CD8-positive, alpha-beta memory T cell (primary cell): ENCODE results near the gene CORO2B. TPM values are rescaled to one million over a fixed set of nuclear protein-coding genes. Genes with fewer than 3 reads are reported as not detected.

Experiments
- CTCF ChIA-PET: fragments of 350-600 bp; sonication (Branson Sonifier 250); formaldehyde crosslinking; loops from one replicate; lab custom pipeline; 2021; ENCODE audit warnings: antibody characterized with exemption; lab: Charles Lee
- POLR2A ChIA-PET: fragments of 350-600 bp; sonication (Branson Sonifier 250); formaldehyde crosslinking; loops from one replicate; lab custom pipeline; 2021; ENCODE audit warnings: antibody characterized with exemption; lab: Charles Lee
- DNase-seq, 5 donors: peaks; one replicate each; pipeline versions ENCODE4 v3.0.0 to v3.0.0-alpha.2; 2020 to 2022; ENCODE audit warnings: mixed read lengths in 1 of 5
- H3K27ac ChIP-seq: one replicate; pipeline ENCODE4 v1.7.0; 2013; ENCODE audit warnings: low read depth, mild to moderate bottlenecking, low read length, moderate library complexity
- H3K27me3 ChIP-seq: 2 replicates; pipeline ENCODE4 v1.7.0; 2013; ENCODE audit warnings: low read length, mild to moderate bottlenecking; ENCODE audit not compliant: insufficient read depth, poor library complexity, severe bottlenecking
- H3K36me3 ChIP-seq: 2 replicates; pipeline ENCODE4 v1.7.0; 2013; ENCODE audit warnings: mild to moderate bottlenecking, low read length, moderate library complexity; ENCODE audit not compliant: insufficient read depth
- H3K4me1 ChIP-seq: 2 replicates; pipeline ENCODE4 v1.7.0; 2013; ENCODE audit warnings: mild to moderate bottlenecking, low read length, moderate library complexity; ENCODE audit not compliant: insufficient read depth
- H3K4me3 ChIP-seq: 2 replicates; pipeline ENCODE4 v1.7.0; 2013; ENCODE audit warnings: mild to moderate bottlenecking, low read length
- H3K9me3 ChIP-seq: 2 replicates; pipeline ENCODE4 v1.7.0; 2013; ENCODE audit warnings: mild to moderate bottlenecking, low read length
- H3K27ac Mint-ChIP-seq, 8 donors: one replicate each; pipeline ENCODE4 v1.8.0; 2020 to 2021; ENCODE audit warnings: mixed read lengths in 8 of 8, mild to moderate bottlenecking in 6 of 8, inconsistent platforms in 3 of 8, moderate library complexity in 3 of 8
- H3K27me3 Mint-ChIP-seq, 2 donors: one replicate each; pipeline ENCODE4 v1.8.0; 2020 to 2021; ENCODE audit warnings: mixed read lengths in 2 of 2, mild to moderate bottlenecking in 1 of 2, moderate library complexity in 1 of 2
- H3K36me3 Mint-ChIP-seq, 3 donors: one replicate each; pipeline ENCODE4 v1.8.0; 2020 to 2021; ENCODE audit warnings: mixed read lengths in 3 of 3, inconsistent platforms in 1 of 3, mild to moderate bottlenecking in 1 of 3
- H3K4me1 Mint-ChIP-seq, 3 donors: one replicate each; pipeline ENCODE4 v1.8.0; 2020 to 2021; ENCODE audit warnings: mixed read lengths in 3 of 3, inconsistent platforms in 1 of 3, mild to moderate bottlenecking in 1 of 3
- H3K4me3 Mint-ChIP-seq, 7 donors: one replicate each; pipeline ENCODE4 v1.8.0; 2020 to 2021; ENCODE audit warnings: mixed read lengths in 7 of 7, mild to moderate bottlenecking in 6 of 7, moderate library complexity in 4 of 7, inconsistent platforms in 2 of 7
- H3K9me3 Mint-ChIP-seq, 5 donors: one replicate each; pipeline ENCODE4 v1.8.0; 2020 to 2022; ENCODE audit warnings: mixed read lengths in 5 of 5, mild to moderate bottlenecking in 3 of 5, moderate library complexity in 2 of 5, inconsistent platforms in 1 of 5
- polyA plus RNA-seq: library from polyadenylated mRNA; unstranded; fragments of 300-500 nt; fragmentation: Illumina TruSeq; gene quantifications from one replicate; pipeline ENCODE4 v1.2.3, GENCODE V29; 2021
- total RNA-seq, 2 experiments: library from RNA; stranded (reverse); gene quantifications; one replicate each; pipeline ENCODE4 v1.2.3, GENCODE V29; 2021

CORO2B gene
- total and polyA plus RNA-seq, 3 experiments from 2014 or later: not detected

DNA sequence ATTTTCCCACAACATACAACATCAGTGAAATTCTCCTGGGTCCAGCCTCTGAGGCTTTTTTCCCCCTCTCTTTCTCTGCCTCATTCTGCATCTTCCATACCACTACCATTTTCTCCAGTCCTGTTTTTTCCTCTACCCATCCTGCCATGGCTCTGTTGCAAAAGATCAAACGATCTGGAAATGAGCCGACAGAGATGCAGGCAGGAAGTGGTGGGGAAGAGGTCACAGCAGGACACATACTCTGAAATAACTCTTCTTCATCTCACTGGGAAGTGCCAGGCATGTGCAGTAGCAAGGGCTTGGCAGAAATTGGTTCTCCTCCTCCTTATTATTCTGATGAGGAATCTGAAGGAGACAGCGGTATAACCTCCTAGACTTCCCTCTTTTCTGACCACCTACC is 114.3 kb downstream of the CORO2B start:
- peak in 1 of 5 donors; percentile 1 for DNase-seq
- Histone ChIP-seq H3K27me3 (no peaks in the 10 kb centered on the region), H3K4me3 (no peak overlapping the region), H3K9me3 (no peaks in the 10 kb centered on the region), H3K36me3 (no peaks in the 10 kb centered on the region), H3K27ac (no peak overlapping the region), H3K4me1 (peaks cover 7% of the 10 kb centered on the region)
- POLR2A ChIA-PET: no interaction called here
- Mint-ChIP-seq H3K27me3 (peaks cover 0 to 9% of the 10 kb centered on the region in 2 donors), H3K4me3 (no peak overlapping the region), H3K9me3 (no peaks in the 10 kb centered on the region), H3K4me1 (peaks cover 7 to 8% (median 8%) of the 10 kb centered on the region in 3 donors), H3K27ac (no peak overlapping the region), H3K36me3 (no peaks in the 10 kb centered on the region)
- CTCF ChIA-PET: no interaction called here

DNA sequence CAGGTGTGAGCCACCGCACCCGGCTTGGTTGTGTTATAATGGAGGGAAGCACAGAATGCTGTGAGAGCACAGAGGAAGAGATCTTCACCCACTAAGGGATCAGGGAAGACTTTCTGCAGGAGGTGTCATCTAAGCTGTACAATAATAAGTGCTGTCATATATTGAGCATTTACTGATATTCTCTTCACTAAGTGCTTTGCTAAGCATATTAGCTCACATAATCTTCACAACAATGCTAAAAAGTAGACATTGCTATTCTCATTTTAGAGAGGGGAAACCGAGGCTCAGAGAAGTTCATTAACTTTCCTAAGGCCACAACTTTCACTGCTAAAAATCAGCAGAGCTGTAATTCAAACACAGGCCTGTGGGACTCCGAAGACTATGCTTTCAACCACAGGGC is 115.3 kb downstream of the CORO2B start:
- Mint-ChIP-seq H3K9me3 (no peaks in the 10 kb centered on the region), H3K27me3 (peaks cover 0 to 9% of the 10 kb centered on the region in 2 donors)
- POLR2A ChIA-PET: no interaction called here

DNA sequence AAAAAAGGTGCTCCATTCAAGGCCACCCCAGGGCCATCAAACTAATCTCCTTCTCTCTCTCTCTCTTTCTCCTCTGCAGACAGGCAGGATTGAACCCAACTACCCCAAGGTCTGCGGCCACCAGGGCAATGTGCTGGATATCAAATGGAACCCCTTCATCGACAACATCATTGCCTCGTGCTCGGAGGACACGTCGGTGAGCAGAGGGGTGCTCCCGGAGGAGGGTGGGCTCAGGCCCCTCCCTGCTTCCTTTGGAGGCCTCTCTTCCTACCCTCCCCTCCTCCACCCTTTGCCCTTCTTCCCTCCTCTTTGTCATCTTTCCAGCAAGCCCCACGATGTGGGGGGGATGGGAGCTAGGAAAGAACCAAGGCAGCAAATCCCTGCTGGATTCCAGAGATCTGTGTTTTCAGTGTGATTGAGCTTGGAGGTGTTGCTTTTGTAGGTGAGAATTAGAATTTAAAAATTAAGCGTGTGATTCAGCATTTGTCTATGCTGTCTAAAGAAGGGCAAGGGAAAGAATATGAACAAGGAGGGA is 116.3 kb downstream of the CORO2B start:
- ChIA-PET POLR2A (no interaction called here), CTCF (no interaction called here)
- H3K4me3 ChIP-seq: no peak overlapping the region
- H3K27ac ChIP-seq: no peak overlapping the region
- H3K4me1 ChIP-seq: peaks cover 7% of the 10 kb centered on the region
- no peaks in the 10 kb centered on the region for H3K9me3 ChIP-seq
- no peaks in the 10 kb centered on the region for H3K36me3 Mint-ChIP-seq
- H3K36me3 ChIP-seq: no peaks in the 10 kb centered on the region
- no peaks in the 10 kb centered on the region for H3K9me3 Mint-ChIP-seq
- H3K27me3 ChIP-seq: no peaks in the 10 kb centered on the region
- H3K4me1 Mint-ChIP-seq: peaks cover 7 to 8% (median 8%) of the 10 kb centered on the region in 3 donors
- H3K27me3 Mint-ChIP-seq: peaks cover 0 to 7% of the 10 kb centered on the region in 2 donors
- peak overlapping the region in 1 of 8 donors; percentile 32 for H3K27ac Mint-ChIP-seq
- H3K4me3 Mint-ChIP-seq: no peak overlapping the region
- no peak for DNase-seq

More for the DNA sequence above, 115.3 kb downstream of the CORO2B start:
- Histone ChIP-seq H3K9me3 (no peaks in the 10 kb centered on the region), H3K27me3 (no peaks in the 10 kb centered on the region), H3K4me3 (no peak overlapping the region), H3K27ac (no peak overlapping the region), H3K4me1 (peaks cover 7% of the 10 kb centered on the region), H3K36me3 (no peaks in the 10 kb centered on the region)
- CTCF ChIA-PET: no interaction called here
- no peak overlapping the region for H3K27ac Mint-ChIP-seq
- H3K36me3 Mint-ChIP-seq: no peaks in the 10 kb centered on the region
- H3K4me1 Mint-ChIP-seq: peaks cover 7 to 8% (median 8%) of the 10 kb centered on the region in 3 donors
- DNase-seq: no peak
- H3K4me3 Mint-ChIP-seq: no peak overlapping the region

DNA sequence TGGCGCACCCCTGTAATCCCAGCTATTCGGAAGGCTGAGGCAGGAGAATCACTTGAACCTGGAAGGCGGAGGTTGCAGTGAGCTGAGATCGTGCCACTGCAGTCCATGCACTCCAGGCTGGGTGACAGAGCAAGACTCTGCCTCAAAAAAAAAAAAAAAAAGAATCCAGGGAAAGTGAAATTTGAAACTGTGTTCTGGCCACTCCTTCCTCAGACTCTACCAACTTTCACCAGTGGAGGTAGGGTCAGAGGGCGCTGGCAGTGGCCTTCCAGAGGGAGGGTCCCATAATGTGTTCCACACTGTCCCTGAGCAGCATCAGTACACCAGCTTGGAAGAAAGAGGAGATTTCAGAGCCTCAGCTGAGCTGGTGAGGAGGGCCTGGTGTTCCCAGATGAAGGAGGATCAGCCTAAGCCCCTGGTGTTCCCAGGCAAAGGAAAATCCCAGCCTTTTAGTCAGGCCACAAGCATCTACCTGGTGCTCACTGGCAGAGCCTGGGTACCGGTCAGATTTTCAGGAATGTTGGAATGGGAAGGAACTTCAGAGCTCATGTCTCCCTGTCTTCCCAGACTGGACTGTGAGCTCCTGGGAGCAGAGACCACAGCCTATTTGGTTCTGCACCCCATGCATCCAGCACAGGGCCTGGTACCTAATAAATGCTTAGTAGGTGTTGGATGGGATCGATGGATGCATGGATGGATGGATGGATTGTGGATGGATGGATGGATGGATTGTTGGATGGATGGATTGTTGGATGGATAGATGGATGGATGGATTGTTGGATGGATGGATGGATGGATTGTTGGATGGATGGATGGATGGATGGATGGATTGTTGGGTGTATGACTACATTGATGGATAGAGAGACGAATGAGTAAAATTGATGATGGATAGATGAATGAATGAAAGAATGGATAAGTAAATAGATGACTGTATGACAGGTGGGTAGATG is 117.9 kb downstream of the CORO2B start:
- Histone ChIP-seq H3K27me3 (no peaks in the 10 kb centered on the region), H3K9me3 (no peaks in the 10 kb centered on the region), H3K27ac (no peak overlapping the region), H3K36me3 (no peaks in the 10 kb centered on the region), H3K4me1 (peaks cover 7% of the 10 kb centered on the region), H3K4me3 (no peak overlapping the region)
- Mint-ChIP-seq H3K36me3 (no peaks in the 10 kb centered on the region), H3K9me3 (no peaks in the 10 kb centered on the region), H3K4me3 (no peak overlapping the region), H3K27me3 (peaks cover 0 to 5% of the 10 kb centered on the region in 2 donors), H3K4me1 (peaks cover 7 to 8% (median 8%) of the 10 kb centered on the region in 3 donors), H3K27ac (no peak overlapping the region)
- ChIA-PET CTCF (no interaction called here), POLR2A (no interaction called here)
- no peak for DNase-seq

DNA sequence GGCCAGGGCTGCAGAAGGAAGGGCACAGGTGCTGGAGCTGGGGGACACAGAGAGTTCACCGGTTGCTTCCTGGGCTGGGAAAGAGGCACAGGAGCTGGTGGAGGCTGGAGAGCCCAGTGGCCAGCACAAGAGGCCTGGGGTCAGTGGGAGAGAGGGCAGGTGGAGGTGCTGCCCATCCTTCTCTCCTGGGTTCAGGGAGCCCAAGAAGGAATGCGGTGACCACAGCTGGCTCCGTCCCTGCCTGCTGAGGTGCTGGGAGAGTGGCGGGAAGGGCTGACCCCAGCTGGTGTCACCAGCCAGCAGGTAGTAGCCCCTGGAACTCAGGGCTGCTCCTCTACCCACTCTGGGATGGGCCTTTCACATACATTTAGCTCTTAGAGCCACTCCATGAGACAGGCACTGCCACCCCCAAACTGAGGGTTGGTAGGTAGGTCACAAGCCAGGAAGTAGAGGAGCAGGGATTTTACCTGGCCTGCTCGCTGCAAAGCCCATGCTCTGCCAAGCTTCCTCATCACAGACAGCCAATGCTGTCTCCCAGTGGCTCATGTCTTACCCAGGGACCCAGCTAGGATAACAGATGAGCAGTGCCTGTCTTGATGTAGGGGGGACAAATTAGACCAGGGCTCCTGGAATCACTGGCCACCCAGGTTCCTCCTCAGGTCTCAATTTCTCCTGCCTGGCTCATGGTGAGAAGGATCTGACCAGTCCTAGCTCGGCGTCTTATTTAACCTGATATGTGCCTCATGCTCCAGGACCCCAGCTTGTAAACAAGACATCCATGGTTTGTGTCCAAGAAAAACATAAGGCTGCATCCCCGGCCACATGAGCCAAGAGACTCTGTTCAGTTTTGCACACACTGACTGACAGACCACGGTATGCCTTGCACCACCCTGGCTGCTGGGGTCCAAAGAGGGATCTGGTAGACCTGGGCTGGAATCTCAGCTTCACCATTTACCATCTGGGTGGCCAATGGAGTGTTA is 119.2 kb downstream of the CORO2B start:
- H3K36me3 Mint-ChIP-seq: no peaks in the 10 kb centered on the region
- Histone ChIP-seq H3K36me3 (no peaks in the 10 kb centered on the region), H3K9me3 (no peaks in the 10 kb centered on the region), H3K27me3 (no peaks in the 10 kb centered on the region), H3K27ac (no peak overlapping the region), H3K4me1 (peaks cover 5% of the 10 kb centered on the region), H3K4me3 (no peak overlapping the region)
- H3K27ac Mint-ChIP-seq: no peak overlapping the region
- POLR2A ChIA-PET: no interaction called here
- no peaks in the 10 kb centered on the region for H3K9me3 Mint-ChIP-seq
- H3K27me3 Mint-ChIP-seq: peaks cover 0 to 8% of the 10 kb centered on the region in 2 donors
- no peak for DNase-seq
- peaks cover 5 to 7% (median 6%) of the 10 kb centered on the region in 3 donors for H3K4me1 Mint-ChIP-seq
- H3K4me3 Mint-ChIP-seq: no peak overlapping the region
- CTCF ChIA-PET: no interaction called here

DNA sequence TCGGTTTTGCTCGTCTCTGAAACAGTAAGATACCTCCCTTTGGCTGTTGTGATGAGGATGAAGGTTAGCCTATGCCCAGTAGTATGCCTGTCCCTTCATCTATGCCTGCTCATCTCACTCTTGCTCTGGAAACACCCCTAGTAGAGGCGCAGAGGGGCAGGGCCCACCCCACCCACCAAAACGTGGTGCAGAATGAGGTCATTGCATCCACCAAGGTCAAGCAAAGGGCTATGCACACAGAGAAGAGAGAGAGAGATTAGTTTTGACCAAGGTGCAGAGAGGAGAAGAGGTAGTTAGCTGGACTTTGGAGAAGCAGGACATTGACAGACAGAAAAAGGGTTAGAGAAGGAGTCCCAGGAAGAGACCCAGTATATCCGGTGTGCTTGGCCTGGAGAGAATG is 119.9 kb downstream of the CORO2B start:
- no peak overlapping the region for H3K27ac Mint-ChIP-seq
- Histone ChIP-seq H3K4me1 (no peaks in the 10 kb centered on the region), H3K27ac (no peak overlapping the region), H3K27me3 (no peaks in the 10 kb centered on the region), H3K9me3 (no peaks in the 10 kb centered on the region), H3K36me3 (no peaks in the 10 kb centered on the region), H3K4me3 (no peak overlapping the region)
- H3K27me3 Mint-ChIP-seq: peaks cover 0 to 6% of the 10 kb centered on the region in 2 donors
- no peaks in the 10 kb centered on the region for H3K36me3 Mint-ChIP-seq
- no peak for DNase-seq
- H3K4me1 Mint-ChIP-seq: no peaks in the 10 kb centered on the region
- no peak overlapping the region for H3K4me3 Mint-ChIP-seq
- CTCF ChIA-PET: no interaction called here
- POLR2A ChIA-PET: no interaction called here
- no peaks in the 10 kb centered on the region for H3K9me3 Mint-ChIP-seq

DNA sequence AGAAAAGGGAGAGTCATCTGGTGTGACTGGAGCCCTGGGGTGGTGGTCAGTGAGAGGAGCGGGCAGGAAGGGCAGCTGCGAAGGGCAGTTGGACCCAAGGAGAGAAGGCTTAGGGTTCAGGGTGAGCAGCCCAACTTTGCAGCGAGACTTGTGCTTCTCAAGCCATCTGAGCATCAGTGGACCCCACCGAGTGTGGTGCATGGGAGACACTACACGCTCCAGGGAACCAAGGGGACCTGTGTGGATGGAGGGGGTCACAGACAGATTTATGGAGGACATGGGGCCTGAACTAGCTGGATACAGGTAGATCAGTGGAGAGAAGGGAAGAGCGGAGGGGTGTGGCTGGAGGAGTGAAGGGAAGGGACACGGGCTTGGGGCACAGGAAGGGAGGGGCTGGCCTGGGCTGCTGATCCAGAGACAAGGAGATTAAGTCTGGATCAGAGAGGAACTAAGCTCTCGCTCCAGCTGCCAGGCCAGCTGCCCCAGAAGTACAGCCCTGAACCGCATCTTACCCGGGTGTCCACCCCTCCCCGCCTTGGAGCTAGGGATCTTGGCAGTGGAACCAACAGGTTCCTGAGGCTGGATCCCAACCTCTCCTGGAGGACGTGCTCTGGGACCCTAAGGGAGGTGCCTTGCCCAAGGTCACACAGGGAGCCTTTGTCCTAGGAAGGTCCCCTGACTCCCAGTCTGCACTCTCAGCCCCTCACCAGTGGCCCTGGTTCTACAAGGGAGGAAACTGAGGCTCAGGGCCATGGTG is 120.5 kb downstream of the CORO2B start:
- Mint-ChIP-seq H3K27ac (no peak overlapping the region), H3K4me1 (no peaks in the 10 kb centered on the region), H3K27me3 (peaks cover 0 to 6% of the 10 kb centered on the region in 2 donors), H3K9me3 (no peaks in the 10 kb centered on the region), H3K36me3 (no peaks in the 10 kb centered on the region), H3K4me3 (no peak overlapping the region)
- H3K36me3 ChIP-seq: no peaks in the 10 kb centered on the region
- no peaks in the 10 kb centered on the region for H3K9me3 ChIP-seq
- no peak overlapping the region for H3K27ac ChIP-seq
- no peak overlapping the region for H3K4me3 ChIP-seq
- ChIA-PET POLR2A (no interaction called here), CTCF (no interaction called here)
- DNase-seq: no peak
- no peaks in the 10 kb centered on the region for H3K27me3 ChIP-seq
- H3K4me1 ChIP-seq: no peaks in the 10 kb centered on the region
